ENCODE measurements around the gene RNF20.
"Not testable (repeated sequence)": the region's sequence is repeated elsewhere in the genome, so short reads cannot be mapped to it uniquely, and the experiment has no call there.

RNF20 gene, protein sequence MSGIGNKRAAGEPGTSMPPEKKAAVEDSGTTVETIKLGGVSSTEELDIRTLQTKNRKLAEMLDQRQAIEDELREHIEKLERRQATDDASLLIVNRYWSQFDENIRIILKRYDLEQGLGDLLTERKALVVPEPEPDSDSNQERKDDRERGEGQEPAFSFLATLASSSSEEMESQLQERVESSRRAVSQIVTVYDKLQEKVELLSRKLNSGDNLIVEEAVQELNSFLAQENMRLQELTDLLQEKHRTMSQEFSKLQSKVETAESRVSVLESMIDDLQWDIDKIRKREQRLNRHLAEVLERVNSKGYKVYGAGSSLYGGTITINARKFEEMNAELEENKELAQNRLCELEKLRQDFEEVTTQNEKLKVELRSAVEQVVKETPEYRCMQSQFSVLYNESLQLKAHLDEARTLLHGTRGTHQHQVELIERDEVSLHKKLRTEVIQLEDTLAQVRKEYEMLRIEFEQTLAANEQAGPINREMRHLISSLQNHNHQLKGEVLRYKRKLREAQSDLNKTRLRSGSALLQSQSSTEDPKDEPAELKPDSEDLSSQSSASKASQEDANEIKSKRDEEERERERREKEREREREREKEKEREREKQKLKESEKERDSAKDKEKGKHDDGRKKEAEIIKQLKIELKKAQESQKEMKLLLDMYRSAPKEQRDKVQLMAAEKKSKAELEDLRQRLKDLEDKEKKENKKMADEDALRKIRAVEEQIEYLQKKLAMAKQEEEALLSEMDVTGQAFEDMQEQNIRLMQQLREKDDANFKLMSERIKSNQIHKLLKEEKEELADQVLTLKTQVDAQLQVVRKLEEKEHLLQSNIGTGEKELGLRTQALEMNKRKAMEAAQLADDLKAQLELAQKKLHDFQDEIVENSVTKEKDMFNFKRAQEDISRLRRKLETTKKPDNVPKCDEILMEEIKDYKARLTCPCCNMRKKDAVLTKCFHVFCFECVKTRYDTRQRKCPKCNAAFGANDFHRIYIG

DNA sequence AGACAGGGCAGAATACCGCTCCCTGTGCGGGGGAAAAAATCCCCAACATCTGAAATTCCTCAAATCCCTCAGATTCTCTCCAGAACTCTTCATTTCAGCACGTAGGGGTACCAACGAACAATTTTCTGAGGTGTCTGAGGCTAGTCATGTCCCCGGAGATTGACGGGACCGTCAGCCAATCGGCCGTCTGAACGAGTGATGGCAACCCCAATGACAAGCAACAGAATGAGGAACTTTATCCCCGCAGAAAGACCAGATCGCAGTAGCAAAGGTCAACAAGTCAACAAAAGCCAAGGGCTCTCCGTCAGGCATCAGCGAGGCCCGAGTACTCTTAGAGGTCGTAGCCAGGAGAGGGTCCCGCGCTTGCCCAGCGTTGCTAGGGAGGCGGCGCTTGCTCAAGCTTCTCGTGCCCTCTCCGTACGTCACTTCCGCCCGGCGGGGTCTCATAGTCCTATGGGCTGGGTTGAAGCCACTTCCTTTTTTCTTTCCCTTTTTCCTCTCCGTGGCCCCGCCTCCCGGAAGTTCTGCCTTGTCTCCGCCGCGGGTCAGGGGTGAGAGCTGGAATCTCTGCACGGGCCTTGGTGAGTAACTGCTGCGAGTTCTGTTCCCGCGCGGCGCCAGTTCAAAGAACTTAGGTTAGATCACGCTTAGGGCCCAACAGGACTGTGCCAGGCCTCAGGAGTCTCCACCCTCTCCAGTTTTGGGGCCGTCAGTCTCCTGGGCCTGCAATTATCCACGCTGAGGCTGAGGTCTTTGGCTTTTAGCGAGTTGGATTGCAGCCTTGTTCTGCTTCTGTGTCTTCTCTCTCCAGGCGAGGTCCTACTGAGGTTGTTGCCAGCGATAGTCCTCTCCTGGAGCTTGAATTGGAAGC, at the start of gene RNF20:
RNF20 (plus strand) TSS at position 520 of the 871 bp plus-strand sequence. CDS start 1,571 bp downstream, outside the sequence.
- DNase-seq (ENCODE audit: low read depth) = peak; percentile 99

DNA sequence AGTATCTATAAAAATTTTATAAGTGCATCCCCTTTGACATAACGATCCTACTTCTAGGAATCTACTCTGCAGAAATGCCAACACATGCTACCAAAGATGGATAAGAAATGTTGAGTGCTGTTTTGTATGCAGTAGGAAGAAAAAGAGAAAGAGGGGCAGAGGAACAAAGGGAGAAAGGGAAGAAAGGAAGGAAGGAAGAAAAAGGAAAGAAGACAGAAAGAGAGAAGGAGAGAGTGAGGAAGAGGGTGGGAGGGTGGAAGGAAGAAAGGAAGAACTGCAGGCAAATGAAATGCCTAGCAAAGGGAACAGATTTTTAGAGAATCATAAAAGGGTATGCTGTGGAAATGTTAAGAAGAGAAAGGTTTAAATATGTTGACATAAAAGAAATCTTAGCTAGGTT, 49.6 kb upstream of the RNF20 start:
- DNase-seq (ENCODE audit: low read depth) = no peak

DNA sequence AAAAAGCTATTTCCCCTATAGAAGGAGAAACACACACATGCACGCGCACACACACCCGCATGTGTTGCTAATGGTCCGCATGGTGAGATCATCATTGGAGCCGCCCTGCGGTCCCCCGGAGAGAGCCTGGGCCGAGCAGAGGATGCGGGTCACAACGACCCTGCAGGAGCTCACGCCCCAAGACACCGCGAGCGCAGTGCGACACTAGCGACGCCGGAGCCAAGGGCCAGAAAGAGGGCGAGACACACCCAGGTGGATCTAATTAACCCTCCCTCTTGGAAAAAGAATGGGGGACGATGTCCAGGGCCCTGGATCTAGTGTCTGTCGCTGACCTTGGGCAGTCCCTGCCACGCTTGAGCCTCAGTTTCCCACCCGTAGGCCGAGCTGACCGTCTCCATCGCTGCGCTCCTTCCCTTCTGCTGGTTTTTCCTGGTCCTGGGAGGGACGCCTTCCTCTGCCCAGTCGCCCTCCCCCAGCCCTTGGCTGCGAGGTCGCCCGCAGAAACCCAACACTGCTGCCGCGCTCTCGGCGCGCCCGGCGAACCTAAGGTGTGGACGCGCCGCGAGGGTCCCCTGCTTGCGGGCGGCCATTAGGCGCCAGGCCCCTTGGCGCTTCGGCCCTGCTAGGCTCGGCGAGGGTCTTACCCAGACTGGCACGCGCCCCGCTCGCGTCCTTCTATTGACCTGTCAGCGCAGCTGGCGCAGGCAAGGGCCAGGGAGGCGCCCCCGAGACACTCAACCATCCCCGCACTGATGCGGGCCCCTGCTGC, 47.5 kb upstream of the RNF20 start:
- no peak for DNase-seq (ENCODE audit: low read depth)

DNA sequence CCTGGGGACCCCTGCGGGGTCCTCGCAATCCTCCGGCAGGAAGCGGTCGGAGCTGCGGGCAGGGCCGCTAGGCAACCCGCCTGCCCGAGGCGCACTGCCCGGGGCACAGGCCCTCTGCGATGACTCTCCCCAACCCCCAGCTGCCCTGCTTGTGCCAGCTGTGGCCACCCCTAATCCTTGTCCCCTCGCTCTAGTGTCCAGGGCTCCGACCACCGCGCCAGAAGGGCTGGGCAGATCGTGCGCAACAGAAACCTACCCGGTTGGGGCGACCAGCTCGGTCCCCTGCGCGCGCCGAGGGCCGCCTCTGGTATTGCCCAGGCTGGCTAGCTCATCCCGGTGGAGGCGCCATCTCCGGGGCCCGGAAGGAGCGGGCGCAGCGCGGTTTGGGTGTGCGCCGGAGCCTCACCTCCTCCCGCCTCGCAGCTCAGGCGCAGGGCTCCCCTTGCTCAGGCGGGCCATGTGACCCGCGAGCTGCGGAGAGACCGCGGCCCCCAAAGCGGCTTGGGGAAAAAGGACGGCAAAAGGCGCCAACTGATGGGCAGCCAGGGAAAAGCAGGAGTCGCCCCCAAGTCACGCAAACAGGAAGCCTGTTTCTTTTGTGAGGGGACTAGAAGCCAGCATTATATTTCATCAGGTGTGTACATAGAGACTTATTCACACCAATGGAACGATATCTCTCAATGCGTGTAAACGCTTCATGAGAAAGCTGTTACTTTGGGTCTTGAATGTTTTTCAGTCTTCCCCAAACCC, 46.8 kb upstream of the RNF20 start:
- no peak for DNase-seq (ENCODE audit: low read depth)

DNA sequence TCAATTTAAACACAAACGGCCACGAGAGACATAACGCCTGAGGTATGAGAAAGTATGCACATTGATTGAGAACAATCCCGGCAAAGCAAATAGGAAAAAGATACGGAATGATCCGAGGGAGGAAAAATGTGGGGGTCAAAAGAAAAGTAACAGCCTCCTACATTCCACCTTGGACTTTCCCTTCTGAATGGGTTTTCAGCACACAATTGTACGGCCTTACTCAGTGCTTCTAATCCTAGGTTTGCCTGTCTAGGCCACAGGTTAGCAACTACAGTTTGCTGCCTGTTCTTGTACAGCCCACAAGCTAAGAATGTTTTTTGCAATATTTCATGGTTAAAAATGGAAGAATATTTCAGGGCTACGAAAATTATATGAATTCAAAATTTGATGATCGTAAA, 46.2 kb upstream of the RNF20 start:
- DNase-seq (ENCODE audit: low read depth) = no peak

DNA sequence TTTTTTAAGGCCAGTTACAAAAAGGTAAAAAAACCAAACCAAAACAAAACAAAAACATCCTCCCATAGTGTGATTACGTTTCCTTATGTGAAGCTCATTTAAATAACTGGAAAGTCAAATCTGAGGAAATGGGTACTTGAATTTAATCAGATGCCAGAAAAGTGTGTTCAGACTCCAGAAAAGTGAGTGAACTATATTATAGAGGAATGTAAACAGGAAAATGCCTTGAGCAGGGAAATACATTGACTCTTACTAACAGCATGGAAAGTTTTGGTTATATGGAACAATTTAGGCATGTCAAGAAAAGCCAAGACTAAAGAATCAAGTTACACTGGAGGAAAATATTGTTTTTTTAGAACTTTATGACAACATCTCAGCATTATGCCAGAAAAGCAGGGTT, 37.8 kb upstream of the RNF20 start:
- DNase-seq (ENCODE audit: low read depth) = no peak

DNA sequence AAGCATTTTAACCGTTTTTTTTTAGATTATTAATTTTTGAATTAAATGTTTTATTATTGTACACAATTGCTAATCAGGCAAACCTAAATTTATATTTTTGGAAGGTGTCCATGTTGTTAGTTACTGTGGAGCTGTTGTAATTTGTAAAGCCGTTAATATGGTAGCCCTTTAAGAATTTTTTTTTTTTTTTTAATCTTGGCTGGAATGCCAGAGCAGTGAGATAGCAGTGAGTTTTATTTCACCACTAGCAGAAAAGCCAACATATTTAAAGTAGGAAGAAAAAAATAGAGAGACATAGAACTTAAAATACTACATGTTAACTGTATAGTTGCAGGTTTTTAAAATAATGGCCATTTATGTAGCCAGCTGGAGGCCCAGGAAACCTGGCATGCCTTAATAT, 35.3 kb upstream of the RNF20 start:
- no peak for DNase-seq (ENCODE audit: low read depth)

DNA sequence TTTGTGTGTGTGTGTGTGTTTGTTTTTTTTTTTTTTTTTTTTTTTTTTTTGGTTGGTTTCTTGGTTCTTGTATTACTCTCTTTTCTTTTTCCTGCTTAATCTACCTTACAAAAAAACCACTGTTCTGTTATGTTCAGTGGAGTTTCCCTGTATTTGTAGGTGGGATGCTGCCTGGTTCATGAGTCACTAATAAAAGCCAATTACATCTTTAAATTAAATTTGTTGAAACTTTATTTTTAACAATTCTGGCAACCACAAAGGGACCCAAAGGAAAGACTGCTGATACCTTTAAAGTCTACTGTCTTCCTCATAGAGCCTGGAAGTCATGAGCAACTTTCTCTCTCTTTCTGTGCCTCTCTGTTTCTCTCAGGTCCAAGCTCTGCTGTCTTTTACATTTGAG, 29.5 kb upstream of the RNF20 start:
- DNase-seq (ENCODE audit: low read depth) = no peak

DNA sequence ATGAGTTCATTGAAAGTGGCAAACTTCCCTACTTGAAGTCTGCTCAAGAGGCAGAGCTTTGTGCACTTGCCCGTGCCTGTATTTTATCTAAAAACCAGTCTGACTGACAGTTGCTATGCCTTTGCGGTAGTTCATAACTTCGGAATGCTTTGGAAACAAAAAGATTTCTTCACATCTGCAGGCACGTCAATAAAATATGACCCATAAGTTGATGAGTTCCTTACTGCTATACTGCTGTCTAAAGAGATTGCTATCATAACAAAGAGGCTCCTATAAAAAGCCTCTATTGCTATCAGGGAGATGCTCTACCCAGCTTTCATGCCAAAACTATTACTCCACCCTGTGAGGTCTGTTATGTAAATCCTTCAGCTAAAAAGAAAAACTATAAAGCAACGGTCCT, 25.4 kb upstream of the RNF20 start:
- DNase-seq (ENCODE audit: low read depth) = no peak

DNA sequence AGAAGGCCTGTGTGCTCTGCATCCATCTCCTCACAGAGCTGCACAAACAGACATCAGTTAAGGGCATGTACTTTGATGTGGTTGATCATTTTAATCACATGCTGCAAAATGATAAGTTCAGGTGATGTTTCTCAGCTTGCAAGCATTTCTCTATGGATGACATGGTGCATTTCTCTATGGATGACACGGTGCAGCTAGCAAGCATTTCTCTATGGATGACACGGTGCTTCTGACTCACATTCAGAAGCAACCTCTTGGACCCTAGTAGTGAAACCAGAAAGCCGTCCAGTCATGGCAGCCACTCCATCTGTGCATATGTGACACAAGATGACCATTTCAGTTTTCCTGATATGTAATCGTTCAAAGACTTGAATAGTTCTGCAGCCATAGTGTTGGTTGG, 24.1 kb upstream of the RNF20 start:
- no peak for DNase-seq (ENCODE audit: low read depth)

DNA sequence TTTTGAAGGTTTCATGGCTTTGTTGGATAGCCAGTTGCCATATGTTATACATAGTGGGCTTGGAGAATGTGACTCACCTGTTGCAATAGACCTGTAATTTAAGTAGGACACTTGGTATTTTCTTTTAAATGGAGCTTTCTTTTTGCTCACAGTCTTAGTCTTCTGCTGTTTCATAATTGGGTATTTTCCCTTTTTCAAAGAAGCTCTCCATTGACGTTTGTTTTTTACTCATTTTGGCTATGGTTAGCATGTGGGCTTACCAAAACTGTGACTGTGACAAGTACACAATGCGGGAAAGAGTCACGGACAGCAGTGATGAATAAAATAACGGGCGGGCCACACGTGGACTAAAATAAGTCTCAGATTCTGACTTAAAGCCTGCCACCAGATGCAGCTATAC, 23.2 kb upstream of the RNF20 start:
- DNase-seq (ENCODE audit: low read depth) = no peak

DNA sequence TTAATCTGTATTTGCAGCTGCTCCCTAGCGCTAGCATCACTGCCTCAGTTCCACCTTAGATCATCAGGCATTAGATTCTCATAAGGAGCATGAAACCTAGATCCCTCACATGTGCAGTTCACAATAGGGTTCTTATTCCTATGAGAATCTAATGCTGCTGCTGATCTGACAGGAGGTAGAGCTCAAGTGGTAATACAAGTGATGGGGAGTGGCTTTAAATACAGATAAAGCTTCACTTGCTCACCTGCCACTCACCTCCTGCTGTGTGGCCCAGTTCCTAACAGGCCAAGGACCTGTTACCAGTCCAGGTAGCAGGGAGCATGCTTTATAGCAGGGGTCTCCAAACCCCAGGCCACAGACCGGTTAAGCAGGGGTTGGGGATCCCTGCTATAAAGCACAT, 22.6 kb upstream of the RNF20 start:
- DNase-seq (ENCODE audit: low read depth) = no peak

DNA sequence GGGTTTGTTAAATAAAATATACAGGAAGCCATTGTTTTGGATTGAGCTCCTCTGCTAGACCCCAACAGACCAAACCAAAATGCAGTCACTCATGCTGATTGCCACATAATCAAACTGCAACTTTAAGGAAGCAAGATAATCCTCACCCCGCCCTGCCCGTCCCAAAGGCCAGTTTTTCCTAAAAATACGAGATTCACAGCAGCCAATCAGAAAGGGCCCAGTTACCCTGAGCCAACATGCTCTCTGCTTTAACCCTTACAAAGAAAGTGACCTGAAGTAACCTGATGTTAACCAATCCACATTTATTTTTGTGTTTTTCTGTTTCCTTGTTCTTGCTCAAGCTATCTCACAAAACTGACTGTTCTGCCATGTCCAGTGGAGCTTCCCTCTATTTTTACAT, 21.5 kb upstream of the RNF20 start:
- DNase-seq (ENCODE audit: low read depth) = no peak

DNA sequence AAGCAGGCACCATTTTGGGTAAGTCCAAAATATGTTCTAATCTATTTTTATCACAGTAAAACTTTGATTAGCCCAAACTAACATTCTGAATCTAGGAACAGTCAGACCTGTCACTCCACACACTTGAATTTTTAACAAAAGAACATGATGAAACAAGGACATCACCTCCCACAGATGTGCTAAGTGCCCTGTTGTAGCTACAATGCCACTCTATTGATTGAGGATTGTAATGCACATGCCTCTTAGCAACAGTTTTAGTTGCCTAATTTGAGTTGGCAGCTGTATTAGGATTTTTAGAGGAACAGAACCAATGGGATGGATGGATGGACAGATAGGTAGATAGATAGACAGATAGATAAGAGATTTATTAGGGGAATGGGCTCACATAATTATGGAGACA, 20.3 kb upstream of the RNF20 start:
- DNase-seq (ENCODE audit: low read depth) = no peak

DNA sequence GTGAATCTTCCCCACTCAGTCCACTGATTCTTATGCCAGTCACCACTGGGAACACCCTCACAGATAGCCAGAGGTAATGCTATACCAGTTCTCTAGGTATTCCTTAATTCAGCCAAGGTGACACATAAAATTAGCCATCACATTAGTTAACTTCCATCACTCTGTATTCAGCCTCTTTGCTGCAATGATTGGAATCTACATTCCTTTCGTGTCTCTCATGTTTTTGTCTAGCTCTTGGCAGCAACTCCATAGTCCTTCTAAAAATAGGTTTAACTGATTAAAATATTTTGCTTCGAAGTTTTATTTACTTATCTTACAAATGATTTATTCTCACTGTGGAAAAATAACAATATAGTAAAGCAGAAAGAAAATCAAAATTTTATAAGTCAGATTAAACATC, 19.6 kb upstream of the RNF20 start:
- DNase-seq (ENCODE audit: low read depth) = no peak

DNA sequence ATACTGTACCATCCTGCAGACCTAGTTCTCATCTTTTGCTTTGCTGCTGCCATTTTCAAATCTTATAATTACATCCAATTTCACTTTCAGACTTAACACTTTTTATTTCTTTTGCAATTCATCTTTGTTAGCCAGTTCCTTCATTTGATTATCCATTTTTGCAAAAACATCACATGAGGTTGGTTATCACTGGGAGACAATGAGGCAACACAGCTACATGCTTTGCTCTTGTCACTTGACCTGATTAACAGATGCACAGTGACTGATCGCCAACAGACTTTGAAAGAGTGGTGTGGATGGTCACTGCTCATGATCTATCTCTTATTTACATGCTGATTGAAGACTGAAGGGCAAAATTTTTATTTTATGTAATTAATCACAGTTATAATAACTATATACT, 17.0 kb upstream of the RNF20 start:
- DNase-seq (ENCODE audit: low read depth) = no peak

DNA sequence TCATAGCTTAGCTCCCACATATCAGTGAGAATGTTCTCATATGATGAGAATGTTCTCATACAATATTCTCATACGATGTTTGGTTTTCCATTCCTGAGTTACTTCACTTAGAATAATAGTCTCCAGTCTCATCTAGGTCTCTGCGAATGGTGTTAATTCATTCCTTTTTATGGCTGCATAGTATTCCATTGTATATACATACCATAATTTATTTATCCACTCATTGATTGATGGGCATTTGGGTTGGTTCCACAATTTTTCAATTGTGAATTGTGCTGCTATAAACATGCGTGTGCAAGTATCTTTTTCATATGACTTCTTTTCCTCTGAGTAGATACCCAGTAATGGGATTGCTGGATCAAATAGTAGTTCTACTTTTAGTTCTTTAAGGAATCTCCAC, 15.2 kb upstream of the RNF20 start:
- DNase-seq (ENCODE audit: low read depth) = not testable (repeated sequence)

DNA sequence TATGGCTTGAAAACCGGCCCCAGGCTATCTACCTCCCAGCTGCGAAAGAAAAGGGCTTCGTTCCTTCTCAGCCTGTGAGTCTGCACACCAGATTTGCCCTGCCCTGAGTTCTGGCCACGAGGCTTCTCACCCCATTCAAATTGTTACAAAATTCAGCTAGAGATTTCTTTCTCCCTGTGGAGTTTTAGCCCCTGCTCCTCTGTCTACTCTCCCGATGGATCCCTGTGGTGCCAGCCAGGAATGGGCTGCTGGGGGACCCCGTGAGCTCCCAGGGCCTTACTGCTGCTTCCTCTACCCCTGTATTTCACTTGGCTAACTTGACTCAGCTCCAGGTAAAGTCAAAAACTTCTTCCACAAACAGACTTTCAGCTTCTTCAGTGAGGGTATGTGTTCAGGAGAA, 9.3 kb upstream of the RNF20 start:
- no peak for DNase-seq (ENCODE audit: low read depth)

DNA sequence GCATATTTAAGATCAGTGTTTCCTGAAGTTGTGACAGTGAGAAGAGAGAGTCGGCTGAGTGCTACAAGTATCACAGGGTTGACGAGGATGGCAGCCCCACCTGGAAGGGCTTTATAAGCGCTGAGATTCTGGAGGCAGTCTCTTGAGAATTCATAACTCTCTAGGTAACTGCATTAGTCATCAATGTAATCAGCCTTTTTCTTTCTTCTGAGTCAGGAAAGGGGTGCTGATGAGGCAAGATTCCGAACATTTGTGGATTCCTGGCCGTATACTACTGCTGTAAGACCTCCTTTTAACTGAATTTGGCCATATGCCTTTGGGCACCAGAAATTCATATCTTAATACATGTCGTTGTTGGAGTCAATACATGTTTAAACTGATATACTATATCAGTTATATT, 6.6 kb upstream of the RNF20 start:
- no peak for DNase-seq (ENCODE audit: low read depth)

DNA sequence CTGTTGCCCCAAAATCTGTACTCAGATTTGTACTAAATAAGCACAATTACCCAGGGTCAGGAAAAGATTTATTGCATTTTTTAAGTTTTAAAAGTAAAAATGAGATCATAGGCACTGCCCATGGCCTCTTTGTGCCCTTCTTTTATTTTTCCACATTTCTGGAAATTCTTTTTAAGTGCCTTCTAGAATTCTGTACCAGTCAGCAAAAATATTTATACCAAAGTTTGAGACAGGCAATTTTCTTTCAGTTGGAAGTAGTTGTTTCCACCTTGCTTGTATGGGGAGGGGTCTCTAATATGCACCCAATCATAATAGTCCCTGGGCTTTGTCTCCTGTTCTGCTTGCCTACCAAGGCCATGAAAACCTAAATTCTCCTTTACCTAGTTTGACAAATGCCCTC, 5.6 kb upstream of the RNF20 start:
- DNase-seq (ENCODE audit: low read depth) = no peak

All from T-helper 22 cell (primary cell).